GM12875 (cell line): ENCODE measurements around the gene FIGN.
A peak's percentile ranks its signal among the peaks of the same experiment; 100 is the strongest.

Source experiments
- H3K4me3 ChIP-seq: one replicate; pipeline ENCODE4 v1.5.1; 2011; ENCODE audit warnings: low read depth, low read length, control low read depth
- CTCF ChIP-seq: IDR thresholded peaks from 2 replicates; pipeline ENCODE4 v1.5.1; 2011; ENCODE audit warnings: low read depth, mild to moderate bottlenecking, control low read depth, inconsistent platforms, low read length, moderate library complexity, borderline replicate concordance; ENCODE audit not compliant: insufficient read depth

Gene FIGN

GRCh38 chr2:163611557-163611906 lies 124.3 kb downstream of the FIGN start:
- TF ChIP-seq CTCF: no peak
- H3K4me3 ChIP-seq: no peak overlapping the region

- H3K4me3 ChIP-seq: no peak overlapping the region
- TF ChIP-seq CTCF: peak; percentile 37; the same call in 1 of the 2 replicates
Observed at GRCh38 chr2:163610817-163611556, 124.8 kb downstream of the FIGN start.

- H3K4me3 ChIP-seq: no peak overlapping the region
- no peak for TF ChIP-seq CTCF
Observed at GRCh38 chr2:163607630-163608029, 128.2 kb downstream of the FIGN start.

GRCh38 chr2:163606878-163607277 lies 128.9 kb downstream of the FIGN start:
- TF ChIP-seq CTCF: no peak
- no peak overlapping the region for H3K4me3 ChIP-seq

GRCh38 chr2:163605779-163606178 lies 130.0 kb downstream of the FIGN start:
- H3K4me3 ChIP-seq: no peak overlapping the region
- no peak for TF ChIP-seq CTCF

GRCh38 chr2:163604941-163605555 lies 130.8 kb downstream of the FIGN start:
- TF ChIP-seq CTCF: no peak

GRCh38 chr2:163602196-163602595 lies 133.6 kb downstream of the FIGN start:
- H3K4me3 ChIP-seq: no peak overlapping the region
- TF ChIP-seq CTCF: no peak

More at GRCh38 chr2:163604941-163605555, 130.8 kb downstream of the FIGN start:
- no peak overlapping the region for H3K4me3 ChIP-seq
